Lung (tissue), 13 donors: ENCODE measurements around the gene TUBB. TPM values are rescaled to one million over a fixed set of nuclear protein-coding genes. Genes with fewer than 3 reads are reported as not detected.

ENCODE experiments used
- ATAC-seq: fragments of 200-7000 bp; cut with Tn5 transposase; one replicate; pipeline ENCODE4 v1.9.1; 2020; ENCODE audit warnings: moderate number of reproducible peaks; ENCODE audit not compliant: insufficient read depth, low FRiP score
- DNase-seq, 3 donors: peaks; one replicate each; pipeline ENCODE4 v3.0.0-alpha.2; 2013 to 2017
- H3K27ac ChIP-seq, 2 donors: one replicate each; pipeline ENCODE4 v1.5.1; 2013; ENCODE audit warnings: mild to moderate bottlenecking in 2 of 2, moderate library complexity in 2 of 2, control low read depth in 1 of 2, inconsistent platforms in 1 of 2, low read depth in 1 of 2, low read length in 1 of 2
- H3K27me3 ChIP-seq, 3 donors: one replicate each; pipeline ENCODE4 v1.5.1; 2013; ENCODE audit warnings: low read length in 2 of 3; ENCODE audit not compliant: control insufficient read depth in 3 of 3, insufficient read depth in 3 of 3
- H3K36me3 ChIP-seq, 4 donors: one replicate each; pipeline ENCODE4 v1.5.1; 2013; ENCODE audit warnings: low read length in 4 of 4, mild to moderate bottlenecking in 1 of 4, moderate library complexity in 1 of 4; ENCODE audit not compliant: control insufficient read depth in 4 of 4, insufficient read depth in 4 of 4
- H3K4me1 ChIP-seq, 5 donors: one replicate each; pipeline ENCODE4 v1.5.1; 2013; ENCODE audit warnings: low read length in 5 of 5, mild to moderate bottlenecking in 2 of 5, moderate library complexity in 1 of 5; ENCODE audit not compliant: control insufficient read depth in 5 of 5, insufficient read depth in 5 of 5
- H3K4me3 ChIP-seq: one replicate; pipeline ENCODE4 v1.5.1; 2013; ENCODE audit warnings: mild to moderate bottlenecking, control low read depth, moderate library complexity
- H3K9ac ChIP-seq, 2 donors: one replicate each; pipeline ENCODE4 v1.5.1; 2013; ENCODE audit warnings: low read length in 2 of 2, control low read depth in 1 of 2; ENCODE audit not compliant: insufficient read depth in 1 of 2
- H3K9me3 ChIP-seq, 4 donors: one replicate each; pipeline ENCODE4 v1.5.1; 2013; ENCODE audit warnings: low read length in 3 of 4, mild to moderate bottlenecking in 1 of 4, moderate library complexity in 1 of 4; ENCODE audit not compliant: control insufficient read depth in 4 of 4, insufficient read depth in 3 of 4
- WGBS, 2 donors: extraction: QIAGEN DNeasy Blood & Tissue Kit; methylation state at CpG; one replicate each; pipeline ENCODE4 v1.1.7; 2013; 5-methylcytosine and 5-hydroxymethylcytosine counted together
- polyA plus RNA-seq, 2 donors: library from polyadenylated mRNA; stranded (reverse); fragments of 200-250 nt; gene quantifications; one replicate each; pipeline ENCODE4 v1.2.1, GENCODE V29; 2013
- small RNA-seq: library from RNA; depleted of rRNA; stranded (forward); fragments of <200 nt; gene quantifications from one replicate; pipeline ENCODE3, GENCODE V24; 2014; ENCODE audit warnings: low replicate concordance
- total RNA-seq, 2 donors: library from RNA; depleted of rRNA in 1 of 2; stranded (reverse); fragments of >200 nt in 1 of 2; gene quantifications; one replicate each; pipeline ENCODE4 v1.2.1, GENCODE V29; 2014 to 2021
- TF ChIP-seq, protein P1 (sequence below): IDR thresholded peaks from 2 replicates; pipeline ENCODE4 v1.5.1; 2012; ENCODE audit warnings: mild to moderate bottlenecking; ENCODE audit errors: control extremely low read depth, extremely low read depth
- donor health status: control.
- donor health status: control.
- donor health status: Bipolar disorder and iron deficiency.
- donor health status: healthy.
- donor health status: DM: yes; HTN: yes; CAD: no.

TUBB gene
- total and polyA plus RNA-seq, 4 donors = 171 to 403 (median 297) TPM

DNA sequence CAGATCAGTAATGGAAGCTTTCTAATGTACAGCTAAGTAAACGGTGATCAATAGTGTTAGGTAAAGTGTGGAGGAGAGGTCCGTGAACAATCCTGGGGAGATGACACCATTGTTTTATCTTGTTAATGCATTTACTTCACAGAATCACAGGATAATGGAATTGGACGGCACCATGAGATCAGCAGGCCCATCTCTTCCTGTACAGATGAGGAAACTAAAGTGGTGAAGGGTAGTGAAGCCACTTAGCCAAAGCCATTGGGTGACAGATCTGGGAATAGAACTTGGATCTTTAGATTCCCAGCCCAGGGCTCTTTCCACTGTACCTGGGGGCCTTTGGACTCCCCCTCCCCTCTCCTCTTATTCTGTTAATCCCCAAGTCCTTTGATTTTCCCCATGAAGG lies 50.4 kb downstream of the TUBB start:
- Histone ChIP-seq H3K27me3 (no peaks in the 10 kb centered on the region), H3K4me3 (no peak overlapping the region), H3K36me3 (no peaks in the 10 kb centered on the region), H3K27ac (peak overlapping the region in 1 of 2 donors; percentile 84), H3K9ac (no peak overlapping the region), H3K4me1 (peaks cover 0 to 22% (median 4%) of the 10 kb centered on the region in 5 donors), H3K9me3 (no peaks in the 10 kb centered on the region)
- ATAC-seq (no peak), DNase-seq (no peak)
- 71 to 76% methylated on average over 3 of the region's 3 CpGs for WGBS, 2 donors
- TF ChIP-seq, protein P1, sequence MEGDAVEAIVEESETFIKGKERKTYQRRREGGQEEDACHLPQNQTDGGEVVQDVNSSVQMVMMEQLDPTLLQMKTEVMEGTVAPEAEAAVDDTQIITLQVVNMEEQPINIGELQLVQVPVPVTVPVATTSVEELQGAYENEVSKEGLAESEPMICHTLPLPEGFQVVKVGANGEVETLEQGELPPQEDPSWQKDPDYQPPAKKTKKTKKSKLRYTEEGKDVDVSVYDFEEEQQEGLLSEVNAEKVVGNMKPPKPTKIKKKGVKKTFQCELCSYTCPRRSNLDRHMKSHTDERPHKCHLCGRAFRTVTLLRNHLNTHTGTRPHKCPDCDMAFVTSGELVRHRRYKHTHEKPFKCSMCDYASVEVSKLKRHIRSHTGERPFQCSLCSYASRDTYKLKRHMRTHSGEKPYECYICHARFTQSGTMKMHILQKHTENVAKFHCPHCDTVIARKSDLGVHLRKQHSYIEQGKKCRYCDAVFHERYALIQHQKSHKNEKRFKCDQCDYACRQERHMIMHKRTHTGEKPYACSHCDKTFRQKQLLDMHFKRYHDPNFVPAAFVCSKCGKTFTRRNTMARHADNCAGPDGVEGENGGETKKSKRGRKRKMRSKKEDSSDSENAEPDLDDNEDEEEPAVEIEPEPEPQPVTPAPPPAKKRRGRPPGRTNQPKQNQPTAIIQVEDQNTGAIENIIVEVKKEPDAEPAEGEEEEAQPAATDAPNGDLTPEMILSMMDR = no peak

DNA sequence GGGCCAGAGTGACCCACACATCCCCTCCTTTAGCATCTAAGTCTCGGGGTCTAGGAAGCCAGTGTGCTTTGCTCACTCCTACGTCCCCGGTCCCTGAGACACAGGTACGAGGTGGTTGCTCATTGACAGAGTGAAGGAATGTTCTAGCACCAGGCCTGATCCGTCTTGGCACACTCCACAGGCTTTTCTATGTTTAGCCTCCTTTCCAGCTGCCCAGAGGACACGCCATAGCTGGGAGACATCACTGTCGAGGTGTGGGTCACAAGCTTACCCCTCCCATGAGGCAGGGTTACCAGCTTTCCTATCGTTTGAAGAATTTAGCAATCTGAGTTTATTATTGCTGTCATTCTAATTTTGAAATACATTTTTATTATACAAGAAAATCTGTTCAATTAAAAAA lies 54.5 kb downstream of the TUBB start:
- Histone ChIP-seq H3K4me3 (no peak overlapping the region), H3K4me1 (peaks cover 8 to 19% (median 17%) of the 10 kb centered on the region in 5 donors), H3K27me3 (no peaks in the 10 kb centered on the region), H3K36me3 (no peaks in the 10 kb centered on the region), H3K27ac (peak overlapping the region in 1 of 2 donors; percentile 14), H3K9me3 (no peaks in the 10 kb centered on the region), H3K9ac (no peak overlapping the region)
- DNase-seq (no peak), ATAC-seq (no peak)
- TF ChIP-seq, protein P1 = no peak
- 73 to 81% methylated on average over 8 of the region's 8 CpGs for WGBS, 2 donors

Small RNA genes within 50 kb of the gene (small RNA-seq; reads per million reads assigned to genes)
- gene RF00019 (not detected), gene RN7SL353P (not detected)

Other genes with a start within 250 kb of the TUBB start
- gene HLA-E, start 230.8 kb upstream of the TUBB start, total RNA-seq = 100 to 1,000 TPM; 502 to 611 TPM
- 1,000 to 10,000 TPM in 1 of 2 donors, 100 to 1,000 TPM in 1; 618 to 1,209 TPM for gene HLA-E, start 230.8 kb upstream of the TUBB start, polyA plus RNA-seq
- 10 to 100 TPM; 42.0 to 67.3 TPM for gene GNL1, start 163.9 kb upstream of the TUBB start, total RNA-seq
- gene GNL1, start 163.9 kb upstream of the TUBB start, polyA plus RNA-seq = 10 to 100 TPM; 41.0 to 68.5 TPM
- gene PRR3, start 163.1 kb upstream of the TUBB start, total RNA-seq = 10 to 100 TPM in 1 of 2 donors, 1 to 10 TPM in 1; 8.4 to 10.9 TPM
- 10 to 100 TPM in 1 of 2 donors, 1 to 10 TPM in 1; 8.6 to 11.5 TPM for gene PRR3, start 163.1 kb upstream of the TUBB start, polyA plus RNA-seq
- gene ABCF1, start 148.9 kb upstream of the TUBB start, total RNA-seq = 10 to 100 TPM; 28.8 to 55.4 TPM
- gene ABCF1, start 148.9 kb upstream of the TUBB start, polyA plus RNA-seq = 10 to 100 TPM; 25.8 to 43.5 TPM
- gene PPP1R10, start 103.1 kb upstream of the TUBB start, total RNA-seq = 10 to 100 TPM; 36.9 to 73.4 TPM
- 10 to 100 TPM; 21.5 to 22.1 TPM for gene PPP1R10, start 103.1 kb upstream of the TUBB start, polyA plus RNA-seq
- gene MRPS18B, start 102.5 kb upstream of the TUBB start, total RNA-seq = 10 to 100 TPM; 24.9 to 57.2 TPM
- gene MRPS18B, start 102.5 kb upstream of the TUBB start, polyA plus RNA-seq = 10 to 100 TPM; 50.1 to 81.5 TPM
- 10 to 100 TPM; 10.1 to 13.3 TPM for gene ATAT1, start 93.5 kb upstream of the TUBB start, total RNA-seq
- 1 to 10 TPM; 5.5 to 5.6 TPM for gene ATAT1, start 93.5 kb upstream of the TUBB start, polyA plus RNA-seq
- gene C6orf136, start 73.2 kb upstream of the TUBB start, total RNA-seq = 10 to 100 TPM in 1 of 2 donors, 1 to 10 TPM in 1; 5.1 to 17.4 TPM
- 10 to 100 TPM in 1 of 2 donors, 1 to 10 TPM in 1; 9.2 to 26.0 TPM for gene C6orf136, start 73.2 kb upstream of the TUBB start, polyA plus RNA-seq
- gene DHX16, start 47.3 kb upstream of the TUBB start, total RNA-seq = 10 to 100 TPM; 28.7 to 31.7 TPM
- gene DHX16, start 47.3 kb upstream of the TUBB start, polyA plus RNA-seq = 10 to 100 TPM; 23.4 to 31.4 TPM
- gene PPP1R18, start 33.7 kb upstream of the TUBB start, total RNA-seq = 10 to 100 TPM; 28.2 to 63.9 TPM
- gene PPP1R18, start 33.7 kb upstream of the TUBB start, polyA plus RNA-seq = 100 to 1,000 TPM in 1 of 2 donors, 10 to 100 TPM in 1; 69.3 to 155 TPM
- gene NRM, start 29.4 kb upstream of the TUBB start, total RNA-seq = 10 to 100 TPM in 1 of 2 donors, 1 to 10 TPM in 1; 5.1 to 15.9 TPM
- 10 to 100 TPM; 16.0 to 18.7 TPM for gene NRM, start 29.4 kb upstream of the TUBB start, polyA plus RNA-seq
- 10 to 100 TPM; 13.7 to 34.0 TPM for gene MDC1, start 3.1 kb upstream of the TUBB start, total RNA-seq
- 10 to 100 TPM in 1 of 2 donors, 1 to 10 TPM in 1; 9.9 to 11.0 TPM for gene MDC1, start 3.1 kb upstream of the TUBB start, polyA plus RNA-seq
- 100 to 1,000 TPM in 1 of 2 donors, 10 to 100 TPM in 1; 88.0 to 171 TPM for gene FLOT1, start 22.3 kb downstream of the TUBB start, total RNA-seq
- 100 to 1,000 TPM; 205 to 474 TPM for gene FLOT1, start 22.3 kb downstream of the TUBB start, polyA plus RNA-seq
- gene IER3, start 24.2 kb downstream of the TUBB start, total RNA-seq = 10 to 100 TPM; 16.7 to 37.4 TPM
- gene IER3, start 24.2 kb downstream of the TUBB start, polyA plus RNA-seq = 100 to 1,000 TPM in 1 of 2 donors, 10 to 100 TPM in 1; 97.9 to 302 TPM
- gene DDR1, start 164.2 kb downstream of the TUBB start, total RNA-seq = 100 to 1,000 TPM; 124 to 134 TPM
- 10 to 100 TPM; 39.5 to 72.4 TPM for gene DDR1, start 164.2 kb downstream of the TUBB start, polyA plus RNA-seq
- gene GTF2H4, start 187.9 kb downstream of the TUBB start, total RNA-seq = 10 to 100 TPM; 31.1 to 37.2 TPM
- 10 to 100 TPM; 25.3 to 31.0 TPM for gene GTF2H4, start 187.9 kb downstream of the TUBB start, polyA plus RNA-seq
- gene VARS2, start 193.9 kb downstream of the TUBB start, total RNA-seq = 10 to 100 TPM; 17.4 to 32.2 TPM
- 10 to 100 TPM; 18.8 to 38.4 TPM for gene VARS2, start 193.9 kb downstream of the TUBB start, polyA plus RNA-seq
- 100 to 1,000 TPM in 1 of 2 donors, 10 to 100 TPM in 1; 65.4 to 374 TPM for gene SFTA2, start 211.8 kb downstream of the TUBB start, total RNA-seq
- gene SFTA2, start 211.8 kb downstream of the TUBB start, polyA plus RNA-seq = 1,000 to 10,000 TPM in 1 of 2 donors, 100 to 1,000 TPM in 1; 771 to 2,392 TPM
- 1 to 10 TPM in 1 of 2 donors, under 1 TPM in 1; 0.51 to 3.6 TPM for gene MUCL3, start 220.6 kb downstream of the TUBB start, total RNA-seq
- 1 to 10 TPM in 1 of 2 donors, under 1 TPM in 1; 0.47 to 6.4 TPM for gene MUCL3, start 220.6 kb downstream of the TUBB start, polyA plus RNA-seq